ENCODE measurements around the gene PRPH.
"Not testable (repeated sequence)": the region's sequence is repeated elsewhere in the genome, so short reads cannot be mapped to it uniquely, and the experiment has no call there.

PRPH gene

DNA sequence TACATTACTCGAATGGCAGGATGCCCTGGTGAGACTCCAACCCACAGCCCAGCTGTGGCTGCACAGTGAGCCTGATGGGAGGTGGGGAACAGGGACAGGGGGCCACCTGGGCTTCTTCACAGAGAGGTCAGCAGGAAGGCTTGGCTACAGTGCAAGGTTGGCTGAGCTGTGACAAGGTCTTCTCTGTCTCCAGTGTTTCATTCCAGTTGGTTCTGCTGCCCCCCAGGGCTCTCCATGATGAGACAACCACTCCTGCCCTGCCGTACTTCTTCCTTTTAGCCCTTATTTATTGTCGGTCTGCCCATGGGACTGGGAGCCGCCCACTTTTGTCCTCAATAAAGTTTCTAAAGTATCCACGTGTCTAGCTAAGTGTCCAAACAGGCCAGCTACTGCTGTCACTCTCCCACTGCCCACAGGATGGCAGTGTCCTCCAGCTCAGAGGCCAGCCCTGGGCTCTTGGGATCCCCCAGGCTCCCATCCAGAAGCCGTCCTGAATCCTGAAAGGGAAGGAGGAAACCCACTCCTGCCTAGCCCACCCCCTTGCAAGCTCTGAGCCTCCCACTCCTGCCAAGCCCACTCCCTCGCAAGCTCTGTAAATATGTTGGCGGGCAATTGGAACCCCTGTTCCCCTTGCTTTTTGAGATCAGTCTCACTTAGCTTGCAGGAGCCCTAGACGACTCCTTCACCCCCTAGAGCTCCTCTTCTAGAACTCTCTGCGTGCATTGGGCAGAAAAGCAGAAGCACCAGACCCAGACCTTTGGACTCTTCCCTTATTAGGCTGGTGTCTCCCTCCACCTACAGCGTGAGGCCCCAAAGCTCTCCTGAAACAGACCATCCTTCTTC lies 36.7 kb downstream of the PRPH start (continued):
- TF ChIP-seq RARB (CRISPR knock-in tag; IDR thresholded peaks at IDR 0.05) (no peak), ZNF565 (CRISPR knock-in tag; conservative IDR thresholded peaks at IDR 0.05; ENCODE audit: low read depth) (no peak), OSR1 (CRISPR knock-in tag; IDR thresholded peaks at IDR 0.05) (no peak), ZNF70 (CRISPR knock-in tag; IDR thresholded peaks at IDR 0.05) (no peak), TCF4 (CRISPR knock-in tag; IDR thresholded peaks at IDR 0.05; ENCODE audit: borderline replicate concordance) (no peak)

DNA sequence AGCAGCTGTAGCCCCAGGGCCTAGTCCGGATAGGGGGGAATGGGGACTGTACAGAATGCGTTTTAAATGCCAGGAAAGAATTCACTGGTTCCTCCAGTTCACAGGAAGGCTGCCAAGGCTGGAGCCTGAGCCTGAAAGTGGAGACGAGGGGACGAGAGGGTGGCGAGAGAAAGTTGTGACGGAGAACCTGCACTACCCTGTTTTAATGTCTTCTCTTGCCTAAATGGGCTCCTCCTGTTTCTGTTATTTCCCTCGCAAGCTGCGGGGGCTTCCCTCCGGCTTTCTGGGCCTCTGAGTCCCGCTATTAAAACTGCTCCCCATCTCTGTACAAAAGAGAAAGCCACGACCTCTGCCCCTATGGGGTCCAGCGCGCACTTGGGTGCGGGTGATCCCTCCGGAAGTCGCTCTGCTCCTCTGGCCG lies 37.5 kb downstream of the PRPH start:
- TF ChIP-seq ARNTL (CRISPR knock-in tag; IDR thresholded peaks at IDR 0.05; ENCODE audit: borderline replicate concordance, low read depth) (no peak), TCF4 (CRISPR knock-in tag; IDR thresholded peaks at IDR 0.05; ENCODE audit: borderline replicate concordance) (no peak), ZNF565 (CRISPR knock-in tag; conservative IDR thresholded peaks at IDR 0.05; ENCODE audit: low read depth) (no peak), BACH2 (CRISPR knock-in tag; IDR thresholded peaks at IDR 0.05; ENCODE audit: borderline replicate concordance) (no peak), PPARA (CRISPR knock-in tag; IDR thresholded peaks at IDR 0.05; ENCODE audit: borderline replicate concordance) (no peak), ZNF70 (CRISPR knock-in tag; IDR thresholded peaks at IDR 0.05) (no peak), OSR1 (CRISPR knock-in tag; IDR thresholded peaks at IDR 0.05) (no peak), ISL1 (CRISPR knock-in tag; IDR thresholded peaks at IDR 0.05) (no peak)
- TF ChIP-seq, protein P1, sequence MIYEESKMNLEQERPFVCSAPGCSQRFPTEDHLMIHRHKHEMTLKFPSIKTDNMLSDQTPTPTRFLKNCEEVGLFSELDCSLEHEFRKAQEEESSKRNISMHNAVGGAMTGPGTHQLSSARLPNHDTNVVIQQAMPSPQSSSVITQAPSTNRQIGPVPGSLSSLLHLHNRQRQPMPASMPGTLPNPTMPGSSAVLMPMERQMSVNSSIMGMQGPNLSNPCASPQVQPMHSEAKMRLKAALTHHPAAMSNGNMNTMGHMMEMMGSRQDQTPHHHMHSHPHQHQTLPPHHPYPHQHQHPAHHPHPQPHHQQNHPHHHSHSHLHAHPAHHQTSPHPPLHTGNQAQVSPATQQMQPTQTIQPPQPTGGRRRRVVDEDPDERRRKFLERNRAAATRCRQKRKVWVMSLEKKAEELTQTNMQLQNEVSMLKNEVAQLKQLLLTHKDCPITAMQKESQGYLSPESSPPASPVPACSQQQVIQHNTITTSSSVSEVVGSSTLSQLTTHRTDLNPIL (CRISPR knock-in tag; IDR thresholded peaks at IDR 0.05; ENCODE audit: low read depth) = no peak
- TF ChIP-seq, protein P2, sequence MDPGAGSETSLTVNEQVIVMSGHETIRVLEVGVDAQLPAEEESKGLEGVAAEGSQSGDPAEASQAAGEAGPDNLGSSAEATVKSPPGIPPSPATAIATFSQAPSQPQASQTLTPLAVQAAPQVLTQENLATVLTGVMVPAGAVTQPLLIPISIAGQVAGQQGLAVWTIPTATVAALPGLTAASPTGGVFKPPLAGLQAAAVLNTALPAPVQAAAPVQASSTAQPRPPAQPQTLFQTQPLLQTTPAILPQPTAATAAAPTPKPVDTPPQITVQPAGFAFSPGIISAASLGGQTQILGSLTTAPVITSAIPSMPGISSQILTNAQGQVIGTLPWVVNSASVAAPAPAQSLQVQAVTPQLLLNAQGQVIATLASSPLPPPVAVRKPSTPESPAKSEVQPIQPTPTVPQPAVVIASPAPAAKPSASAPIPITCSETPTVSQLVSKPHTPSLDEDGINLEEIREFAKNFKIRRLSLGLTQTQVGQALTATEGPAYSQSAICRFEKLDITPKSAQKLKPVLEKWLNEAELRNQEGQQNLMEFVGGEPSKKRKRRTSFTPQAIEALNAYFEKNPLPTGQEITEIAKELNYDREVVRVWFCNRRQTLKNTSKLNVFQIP (CRISPR knock-in tag; IDR thresholded peaks at IDR 0.05; ENCODE audit: borderline replicate concordance, low read depth) = no peak
- TF ChIP-seq, protein P3, sequence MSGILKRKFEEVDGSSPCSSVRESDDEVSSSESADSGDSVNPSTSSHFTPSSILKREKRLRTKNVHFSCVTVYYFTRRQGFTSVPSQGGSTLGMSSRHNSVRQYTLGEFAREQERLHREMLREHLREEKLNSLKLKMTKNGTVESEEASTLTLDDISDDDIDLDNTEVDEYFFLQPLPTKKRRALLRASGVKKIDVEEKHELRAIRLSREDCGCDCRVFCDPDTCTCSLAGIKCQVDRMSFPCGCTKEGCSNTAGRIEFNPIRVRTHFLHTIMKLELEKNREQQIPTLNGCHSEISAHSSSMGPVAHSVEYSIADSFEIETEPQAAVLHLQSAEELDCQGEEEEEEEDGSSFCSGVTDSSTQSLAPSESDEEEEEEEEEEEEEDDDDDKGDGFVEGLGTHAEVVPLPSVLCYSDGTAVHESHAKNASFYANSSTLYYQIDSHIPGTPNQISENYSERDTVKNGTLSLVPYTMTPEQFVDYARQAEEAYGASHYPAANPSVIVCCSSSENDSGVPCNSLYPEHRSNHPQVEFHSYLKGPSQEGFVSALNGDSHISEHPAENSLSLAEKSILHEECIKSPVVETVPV (CRISPR knock-in tag; IDR thresholded peaks at IDR 0.05) = no peak
- no peak for ATAC-seq

DNA sequence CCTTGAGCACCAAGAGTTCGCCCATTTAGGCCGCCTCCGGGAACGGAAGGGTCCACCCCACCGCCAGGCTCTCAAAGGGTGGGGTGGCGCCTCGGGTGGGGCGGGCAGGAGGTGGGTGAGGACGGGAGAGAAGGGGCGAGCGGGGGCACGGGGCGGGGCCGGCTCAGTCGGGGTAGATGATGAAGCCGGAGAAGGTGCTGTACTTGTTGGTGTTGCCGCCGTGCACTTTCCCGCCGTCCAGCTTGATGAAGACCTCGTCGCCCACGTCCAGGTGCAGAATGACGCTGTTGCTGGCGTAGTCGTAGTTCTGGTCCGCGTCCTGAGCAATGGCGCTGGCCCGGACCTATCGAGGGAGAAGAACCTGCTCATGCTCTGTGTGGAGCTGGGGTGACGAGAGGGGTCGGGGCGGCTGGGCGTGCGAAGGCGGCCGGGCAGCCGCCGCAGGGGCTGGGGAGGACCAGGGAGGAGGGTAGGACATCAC lies 38.0 kb downstream of the PRPH start:
- no peak for ATAC-seq
- TF ChIP-seq ESRRG (CRISPR knock-in tag; IDR thresholded peaks at IDR 0.05) = no peak
- no peak for TF ChIP-seq ZNF70 (CRISPR knock-in tag; IDR thresholded peaks at IDR 0.05)
- TF ChIP-seq RARB (CRISPR knock-in tag; IDR thresholded peaks at IDR 0.05) = no peak
- TF ChIP-seq, protein P4, sequence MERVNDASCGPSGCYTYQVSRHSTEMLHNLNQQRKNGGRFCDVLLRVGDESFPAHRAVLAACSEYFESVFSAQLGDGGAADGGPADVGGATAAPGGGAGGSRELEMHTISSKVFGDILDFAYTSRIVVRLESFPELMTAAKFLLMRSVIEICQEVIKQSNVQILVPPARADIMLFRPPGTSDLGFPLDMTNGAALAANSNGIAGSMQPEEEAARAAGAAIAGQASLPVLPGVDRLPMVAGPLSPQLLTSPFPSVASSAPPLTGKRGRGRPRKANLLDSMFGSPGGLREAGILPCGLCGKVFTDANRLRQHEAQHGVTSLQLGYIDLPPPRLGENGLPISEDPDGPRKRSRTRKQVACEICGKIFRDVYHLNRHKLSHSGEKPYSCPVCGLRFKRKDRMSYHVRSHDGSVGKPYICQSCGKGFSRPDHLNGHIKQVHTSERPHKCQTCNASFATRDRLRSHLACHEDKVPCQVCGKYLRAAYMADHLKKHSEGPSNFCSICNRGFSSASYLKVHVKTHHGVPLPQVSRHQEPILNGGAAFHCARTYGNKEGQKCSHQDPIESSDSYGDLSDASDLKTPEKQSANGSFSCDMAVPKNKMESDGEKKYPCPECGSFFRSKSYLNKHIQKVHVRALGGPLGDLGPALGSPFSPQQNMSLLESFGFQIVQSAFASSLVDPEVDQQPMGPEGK (CRISPR knock-in tag; IDR thresholded peaks at IDR 0.05; ENCODE audit: borderline replicate concordance) = no peak
- no peak for TF ChIP-seq PPARA (CRISPR knock-in tag; IDR thresholded peaks at IDR 0.05; ENCODE audit: borderline replicate concordance)
- TF ChIP-seq, protein P5, sequence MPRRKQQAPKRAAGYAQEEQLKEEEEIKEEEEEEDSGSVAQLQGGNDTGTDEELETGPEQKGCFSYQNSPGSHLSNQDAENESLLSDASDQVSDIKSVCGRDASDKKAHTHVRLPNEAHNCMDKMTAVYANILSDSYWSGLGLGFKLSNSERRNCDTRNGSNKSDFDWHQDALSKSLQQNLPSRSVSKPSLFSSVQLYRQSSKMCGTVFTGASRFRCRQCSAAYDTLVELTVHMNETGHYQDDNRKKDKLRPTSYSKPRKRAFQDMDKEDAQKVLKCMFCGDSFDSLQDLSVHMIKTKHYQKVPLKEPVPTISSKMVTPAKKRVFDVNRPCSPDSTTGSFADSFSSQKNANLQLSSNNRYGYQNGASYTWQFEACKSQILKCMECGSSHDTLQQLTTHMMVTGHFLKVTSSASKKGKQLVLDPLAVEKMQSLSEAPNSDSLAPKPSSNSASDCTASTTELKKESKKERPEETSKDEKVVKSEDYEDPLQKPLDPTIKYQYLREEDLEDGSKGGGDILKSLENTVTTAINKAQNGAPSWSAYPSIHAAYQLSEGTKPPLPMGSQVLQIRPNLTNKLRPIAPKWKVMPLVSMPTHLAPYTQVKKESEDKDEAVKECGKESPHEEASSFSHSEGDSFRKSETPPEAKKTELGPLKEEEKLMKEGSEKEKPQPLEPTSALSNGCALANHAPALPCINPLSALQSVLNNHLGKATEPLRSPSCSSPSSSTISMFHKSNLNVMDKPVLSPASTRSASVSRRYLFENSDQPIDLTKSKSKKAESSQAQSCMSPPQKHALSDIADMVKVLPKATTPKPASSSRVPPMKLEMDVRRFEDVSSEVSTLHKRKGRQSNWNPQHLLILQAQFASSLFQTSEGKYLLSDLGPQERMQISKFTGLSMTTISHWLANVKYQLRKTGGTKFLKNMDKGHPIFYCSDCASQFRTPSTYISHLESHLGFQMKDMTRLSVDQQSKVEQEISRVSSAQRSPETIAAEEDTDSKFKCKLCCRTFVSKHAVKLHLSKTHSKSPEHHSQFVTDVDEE (CRISPR knock-in tag; IDR thresholded peaks at IDR 0.05) = no peak
- TF ChIP-seq BACH2 (CRISPR knock-in tag; IDR thresholded peaks at IDR 0.05; ENCODE audit: borderline replicate concordance) = no peak
- TF ChIP-seq, protein P2 (CRISPR knock-in tag; IDR thresholded peaks at IDR 0.05; ENCODE audit: borderline replicate concordance, low read depth) = no peak
- TF ChIP-seq TOX (CRISPR knock-in tag; IDR thresholded peaks at IDR 0.05; ENCODE audit: borderline replicate concordance) = no peak
- no peak for TF ChIP-seq ISL1 (CRISPR knock-in tag; IDR thresholded peaks at IDR 0.05)
- TF ChIP-seq CSDC2 (CRISPR knock-in tag; IDR thresholded peaks at IDR 0.05) = no peak
- no peak for TF ChIP-seq ZFP3 (CRISPR knock-in tag; IDR thresholded peaks at IDR 0.05)
- no peak for TF ChIP-seq ZNF8 (CRISPR knock-in tag; IDR thresholded peaks at IDR 0.05)
- TF ChIP-seq ZNF565 (CRISPR knock-in tag; conservative IDR thresholded peaks at IDR 0.05; ENCODE audit: low read depth) = no peak
- TF ChIP-seq GLIS3 (CRISPR knock-in tag; IDR thresholded peaks at IDR 0.05) = no peak
- no peak for TF ChIP-seq TCF4 (CRISPR knock-in tag; IDR thresholded peaks at IDR 0.05; ENCODE audit: borderline replicate concordance)
- TF ChIP-seq ZFP30 (CRISPR knock-in tag; IDR thresholded peaks at IDR 0.05) = no peak
- no peak for TF ChIP-seq OSR1 (CRISPR knock-in tag; IDR thresholded peaks at IDR 0.05)

DNA sequence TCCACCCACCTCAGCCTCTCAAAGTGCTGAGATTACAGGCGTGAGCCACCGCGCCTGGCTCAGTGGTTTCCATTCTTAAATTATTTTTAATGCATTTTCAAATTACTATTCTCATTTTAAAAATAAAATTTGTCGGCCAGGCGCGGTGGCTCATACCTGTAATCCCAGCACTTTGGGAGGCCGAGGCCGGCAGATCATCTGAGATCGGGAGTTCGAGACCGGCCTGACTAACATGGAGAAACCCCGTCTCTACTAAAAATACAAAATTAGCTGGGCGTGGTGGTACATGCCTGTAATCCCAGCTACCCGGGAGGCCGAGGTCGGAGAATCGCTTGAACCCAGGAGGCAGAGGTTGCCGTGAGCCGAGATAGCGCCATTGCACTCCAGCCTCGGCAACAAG lies 38.8 kb downstream of the PRPH start:
- ATAC-seq = not testable (repeated sequence)
